Lower leg skin (tissue), 3 donors: Measurements from ENCODE around the gene VIL1.

Experiments
- POLR2A ChIP-seq, 2 donors: fragments of 450-650 bp; IDR thresholded peaks; one replicate each; pipeline ENCODE4 v1.6.1; 2016 to 2017; ENCODE audit warnings: antibody characterized with exemption in 2 of 2, mild to moderate bottlenecking in 1 of 2, moderate library complexity in 1 of 2
- TF ChIP-seq, protein P1 (sequence below), 3 donors: fragments of 450-650 bp; IDR thresholded peaks; one replicate each; pipeline ENCODE4 v1.5.1; 2016; ENCODE audit warnings: antibody characterized with exemption in 3 of 3, mild to moderate bottlenecking in 3 of 3, moderate library complexity in 2 of 3

DNA sequence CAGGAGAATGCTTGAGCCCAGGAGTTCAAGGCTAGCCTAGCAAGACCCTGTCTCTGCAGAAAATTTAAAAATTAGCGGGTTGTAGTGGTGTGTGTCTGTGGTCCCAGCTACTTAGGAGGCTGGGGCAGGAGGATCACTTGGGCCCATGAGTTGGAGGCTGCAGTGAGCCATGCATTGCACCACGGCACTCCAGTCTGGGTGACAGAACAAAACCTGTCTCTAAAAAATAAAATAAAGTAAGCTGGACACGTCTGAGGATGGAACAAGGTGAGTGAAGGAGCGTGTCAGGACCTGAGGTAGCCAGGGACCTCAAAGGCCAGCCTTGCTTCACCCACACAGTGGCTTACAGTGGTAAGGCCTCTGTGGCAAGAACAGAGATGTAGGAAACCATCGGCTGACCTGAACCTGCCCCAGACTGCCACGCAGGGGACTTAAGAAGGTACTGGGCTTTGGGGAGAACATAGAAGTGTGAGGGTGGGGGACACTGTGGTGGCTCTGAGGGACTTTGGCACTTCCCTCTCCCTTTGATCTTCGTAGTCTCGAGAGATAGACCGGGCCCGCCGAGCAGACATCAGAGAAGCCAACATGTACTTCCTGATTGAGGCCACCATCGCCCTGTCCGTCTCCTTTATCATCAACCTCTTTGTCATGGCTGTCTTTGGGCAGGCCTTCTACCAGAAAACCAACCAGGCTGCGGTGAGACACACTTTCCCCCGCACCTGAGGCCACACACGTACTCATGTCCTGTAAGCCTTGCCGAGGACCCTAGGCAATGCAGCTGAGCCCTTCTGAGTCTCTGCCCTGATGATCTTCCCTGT, 29.4 kb upstream of the VIL1 start:
- TF ChIP-seq, protein P1, sequence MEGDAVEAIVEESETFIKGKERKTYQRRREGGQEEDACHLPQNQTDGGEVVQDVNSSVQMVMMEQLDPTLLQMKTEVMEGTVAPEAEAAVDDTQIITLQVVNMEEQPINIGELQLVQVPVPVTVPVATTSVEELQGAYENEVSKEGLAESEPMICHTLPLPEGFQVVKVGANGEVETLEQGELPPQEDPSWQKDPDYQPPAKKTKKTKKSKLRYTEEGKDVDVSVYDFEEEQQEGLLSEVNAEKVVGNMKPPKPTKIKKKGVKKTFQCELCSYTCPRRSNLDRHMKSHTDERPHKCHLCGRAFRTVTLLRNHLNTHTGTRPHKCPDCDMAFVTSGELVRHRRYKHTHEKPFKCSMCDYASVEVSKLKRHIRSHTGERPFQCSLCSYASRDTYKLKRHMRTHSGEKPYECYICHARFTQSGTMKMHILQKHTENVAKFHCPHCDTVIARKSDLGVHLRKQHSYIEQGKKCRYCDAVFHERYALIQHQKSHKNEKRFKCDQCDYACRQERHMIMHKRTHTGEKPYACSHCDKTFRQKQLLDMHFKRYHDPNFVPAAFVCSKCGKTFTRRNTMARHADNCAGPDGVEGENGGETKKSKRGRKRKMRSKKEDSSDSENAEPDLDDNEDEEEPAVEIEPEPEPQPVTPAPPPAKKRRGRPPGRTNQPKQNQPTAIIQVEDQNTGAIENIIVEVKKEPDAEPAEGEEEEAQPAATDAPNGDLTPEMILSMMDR (IDR thresholded peaks at IDR 0.05), result no peak
- TF ChIP-seq POLR2A (IDR thresholded peaks at IDR 0.05), result no peak
